GM19438 (cell line): Measurements from ENCODE around the gene MIOX.

Experiments used
- ATAC-seq: cut with Tn5 transposase; IDR thresholded peaks from one replicate; pipeline ENCODE4 v1.9.1; 2021; ENCODE audit warnings: low read depth; ENCODE audit not compliant: unreplicated experiment

The MIOX gene

DNA sequence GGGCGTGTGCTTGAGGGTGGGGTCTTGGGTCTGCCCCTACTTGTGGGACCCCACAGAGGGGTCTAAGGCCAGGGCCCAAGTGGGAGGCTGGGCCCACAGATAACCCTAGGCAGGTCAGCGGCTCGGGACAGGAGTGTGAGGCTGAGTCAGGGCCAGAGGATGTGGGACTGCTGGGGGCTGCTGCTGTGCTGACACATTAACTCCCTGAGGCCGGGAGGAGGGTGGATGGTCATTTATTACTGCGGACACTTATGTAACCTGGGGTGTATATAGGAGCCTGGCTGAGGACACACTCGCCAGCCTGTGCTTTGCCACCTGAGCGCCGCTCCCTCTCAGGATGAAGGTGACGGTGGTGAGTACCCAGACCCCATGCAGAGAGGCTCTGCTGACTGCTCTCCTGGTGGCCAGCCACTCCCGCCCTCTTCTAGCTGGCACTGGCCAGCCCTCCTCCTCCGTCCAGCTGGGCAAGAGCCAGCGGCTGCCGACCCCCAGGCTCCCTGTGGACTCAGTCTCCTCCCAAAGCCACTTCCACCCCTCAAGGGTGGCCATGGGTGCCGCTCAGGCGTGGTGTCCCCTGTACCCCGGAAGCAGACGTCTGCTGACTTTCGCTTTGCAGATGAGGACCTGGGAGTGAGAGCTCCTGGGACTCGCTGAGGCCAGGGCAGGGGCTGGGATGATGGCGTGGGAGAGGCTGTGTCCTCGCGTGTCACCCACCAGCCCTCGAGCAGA is at the start of gene MIOX:
MIOX (plus strand) TSS at position 299 of the 729 bp plus-strand sequence; CDS start at position 338, 39 bp downstream.
- ATAC-seq, result no peak

DNA sequence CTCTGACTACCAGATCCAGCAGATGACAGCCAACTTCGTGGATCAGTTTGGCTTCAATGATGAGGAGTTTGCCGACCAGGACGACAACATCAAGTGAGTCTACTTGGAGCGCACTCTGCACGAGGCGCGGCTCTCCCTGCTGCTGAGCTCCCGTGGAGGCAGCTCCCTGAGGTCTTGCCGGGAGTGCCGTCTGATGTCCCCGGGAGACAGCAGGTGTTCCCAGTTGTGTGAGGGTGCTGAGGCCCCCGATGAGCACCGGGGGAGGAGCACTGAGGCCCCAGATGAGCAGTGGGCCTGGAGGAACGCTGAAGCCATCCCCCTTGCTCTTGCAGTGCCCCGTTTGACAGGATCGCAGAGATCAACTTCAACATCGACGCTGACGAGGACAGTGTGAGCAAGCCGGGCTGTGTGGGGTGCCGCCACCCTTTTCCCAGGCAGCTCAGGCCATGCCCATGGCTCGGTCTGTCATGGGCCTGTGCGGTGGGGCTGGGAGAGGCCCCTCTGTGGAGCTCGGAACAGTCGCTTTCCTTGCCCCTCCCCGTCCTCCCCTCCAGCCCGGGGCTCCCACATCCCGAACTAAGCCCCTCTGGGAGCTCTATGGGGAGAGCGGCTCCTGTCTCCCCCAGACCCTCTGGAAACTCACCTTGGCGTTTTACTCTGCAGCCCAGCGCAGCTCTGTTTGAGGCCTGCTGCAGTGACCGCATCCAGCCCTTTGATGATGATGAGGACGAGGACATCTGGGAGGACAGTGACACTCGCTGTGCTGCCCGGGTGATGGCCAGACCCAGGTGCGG is 49.0 kb upstream of the MIOX start:
- no peak for ATAC-seq

DNA sequence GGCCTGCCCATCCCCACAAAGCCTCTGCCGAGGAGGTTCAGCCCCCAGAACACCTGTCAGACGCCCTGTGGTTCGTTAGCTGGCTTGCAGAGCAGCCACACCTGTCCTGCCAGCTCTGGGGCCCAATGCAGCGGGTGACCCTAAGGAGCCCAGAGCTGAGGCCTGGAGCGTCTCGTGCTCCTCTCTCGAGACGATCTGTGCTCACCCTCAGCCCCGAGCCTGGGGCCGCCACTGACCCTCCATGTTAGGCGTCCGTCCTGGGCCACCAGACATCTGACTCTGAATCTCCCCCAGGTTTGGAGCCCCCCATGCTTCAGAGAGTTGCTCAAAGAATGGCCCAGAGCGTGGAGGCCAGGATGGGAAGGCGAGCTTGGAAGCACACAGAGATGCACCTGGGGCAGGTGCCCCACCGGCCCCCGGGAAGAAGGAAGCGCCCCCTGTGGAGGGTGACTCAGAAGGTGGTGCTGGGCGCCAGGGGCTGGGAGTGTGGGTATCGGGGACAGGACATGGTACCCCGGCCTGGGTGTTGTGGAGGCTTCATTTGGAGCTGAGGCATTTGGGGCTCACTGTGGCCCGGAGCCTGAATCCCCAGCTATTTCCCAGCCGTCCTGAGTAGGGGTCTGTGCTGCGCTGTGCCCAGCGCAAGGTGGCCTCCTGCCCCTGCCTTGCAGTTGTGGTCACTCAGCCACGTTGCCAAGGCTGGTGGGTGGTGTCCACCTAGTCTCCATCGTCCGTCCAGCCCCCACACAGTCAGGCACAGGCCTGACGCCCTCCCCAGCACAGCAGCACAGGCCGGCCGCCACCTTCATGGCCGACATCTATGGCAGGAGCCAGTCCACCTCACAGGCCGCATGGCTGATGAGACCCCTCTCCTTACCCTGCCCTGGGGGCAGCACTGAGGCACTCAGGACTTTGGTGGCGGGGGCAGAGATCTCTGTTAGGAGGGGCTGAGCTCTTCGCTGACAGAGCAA is 48.1 kb upstream of the MIOX start:
- ATAC-seq, result no peak

DNA sequence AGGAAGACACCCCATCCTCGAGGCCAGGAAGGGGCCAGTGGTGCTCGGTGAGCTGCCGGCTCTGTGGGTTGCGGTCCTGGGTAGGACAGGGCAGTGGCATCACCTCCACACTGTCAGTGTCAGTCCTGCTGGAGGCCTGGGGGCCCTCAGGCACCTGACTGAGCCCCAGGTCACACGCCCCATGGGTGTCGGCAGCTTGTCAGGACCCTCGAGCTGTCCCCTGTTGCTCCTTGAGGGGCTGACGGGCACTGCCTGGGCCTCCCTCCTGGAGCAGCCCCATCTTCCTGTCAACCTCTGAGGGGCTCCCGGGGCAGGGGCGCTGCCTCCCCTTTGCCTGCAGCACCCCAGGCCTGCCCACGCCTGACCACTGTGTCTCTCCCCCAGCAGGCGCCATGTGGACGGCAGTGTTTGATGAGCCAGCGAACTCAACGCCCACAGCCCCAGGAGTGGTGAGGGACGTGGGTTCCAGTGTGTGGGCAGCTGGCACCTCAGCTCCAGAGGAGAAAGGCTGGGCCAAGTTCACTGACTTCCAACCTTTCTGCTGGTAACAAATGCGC is 47.3 kb upstream of the MIOX start:
- ATAC-seq, result no peak

DNA sequence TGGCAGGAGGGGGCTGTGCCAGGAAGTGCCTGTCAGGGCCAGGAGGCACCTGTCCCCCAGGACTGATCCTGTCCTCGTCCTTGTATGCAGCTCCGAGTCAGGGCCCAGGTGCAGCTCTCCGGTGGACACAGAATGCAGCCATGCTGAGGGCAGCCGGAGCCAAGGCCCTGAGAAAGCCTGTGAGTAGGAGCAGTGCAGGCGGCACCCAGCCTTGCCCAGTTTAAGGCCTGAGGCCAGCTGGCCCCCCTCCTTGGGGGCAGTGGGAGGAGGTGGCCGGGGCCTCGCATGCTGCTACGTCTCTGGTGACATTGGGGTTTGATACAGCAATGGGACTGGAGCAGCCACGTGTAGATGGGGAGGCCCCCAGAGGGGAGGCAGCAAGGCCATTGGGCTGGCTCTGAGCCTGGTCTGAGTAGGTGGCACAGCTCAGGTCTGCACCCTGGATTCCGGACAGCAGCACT is 46.8 kb upstream of the MIOX start:
- no peak for ATAC-seq

DNA sequence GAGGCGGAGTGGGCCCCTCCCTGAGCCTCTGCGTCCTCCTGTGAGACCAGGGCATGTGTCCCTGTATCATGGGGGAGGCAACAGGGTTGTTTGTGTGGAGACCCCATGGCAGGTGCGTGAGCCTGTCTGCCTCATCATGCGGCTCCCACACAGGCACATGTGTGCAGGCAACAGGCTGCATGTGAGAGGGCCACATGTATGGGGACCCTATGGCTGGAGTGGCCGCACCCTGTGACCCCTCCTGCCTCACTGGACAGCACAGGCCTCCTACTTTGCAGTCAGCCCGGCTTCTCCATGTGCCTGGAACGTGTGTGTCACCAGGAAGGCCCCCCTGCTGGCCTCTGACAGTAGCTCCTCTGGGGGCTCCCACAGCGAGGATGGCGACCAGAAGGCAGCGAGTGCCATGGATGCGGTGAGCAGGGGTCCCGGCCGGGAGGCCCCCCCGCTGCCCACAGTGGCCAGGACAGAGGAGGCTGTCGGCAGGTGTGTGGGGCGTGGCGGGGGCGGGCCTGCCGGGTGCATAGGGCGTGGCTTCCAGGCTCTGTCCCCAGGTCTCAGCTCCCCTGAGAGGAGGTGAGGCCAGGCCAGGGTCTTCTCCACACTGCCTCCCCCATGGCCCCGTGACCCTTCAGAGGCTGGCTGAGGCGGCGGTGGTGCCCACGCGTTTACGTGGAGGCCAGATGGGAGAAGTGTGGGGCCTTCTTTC is 46.0 kb upstream of the MIOX start:
- ATAC-seq, result no peak

DNA sequence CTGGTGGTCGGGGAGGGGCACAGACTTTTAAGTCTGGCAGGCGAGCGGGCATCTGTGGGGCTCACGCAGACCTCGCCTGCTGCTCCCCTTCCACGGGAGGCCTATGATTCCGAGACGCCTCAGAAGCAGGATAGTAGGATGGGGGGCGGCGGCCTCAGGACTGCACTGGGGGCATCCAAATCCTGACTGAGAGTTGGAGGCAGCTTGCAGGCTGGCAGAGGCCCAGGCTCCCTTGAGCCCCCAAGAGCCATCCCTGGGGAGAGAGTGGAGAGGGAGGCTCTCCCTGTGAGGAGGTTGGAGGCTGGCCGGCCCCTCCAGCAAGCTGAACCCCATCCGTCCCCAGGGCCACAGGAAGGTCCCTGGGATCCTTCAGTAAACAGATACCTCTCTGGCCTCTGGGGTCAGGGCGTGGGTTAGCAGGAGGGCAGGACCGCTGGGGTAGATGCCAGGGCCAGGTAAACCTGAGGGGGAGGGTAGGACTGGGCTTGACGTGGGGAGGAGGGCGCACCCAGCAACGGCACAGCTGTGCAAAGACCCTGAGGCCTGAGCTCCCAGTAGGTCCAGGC is 45.1 kb upstream of the MIOX start:
- ATAC-seq, result no peak

DNA sequence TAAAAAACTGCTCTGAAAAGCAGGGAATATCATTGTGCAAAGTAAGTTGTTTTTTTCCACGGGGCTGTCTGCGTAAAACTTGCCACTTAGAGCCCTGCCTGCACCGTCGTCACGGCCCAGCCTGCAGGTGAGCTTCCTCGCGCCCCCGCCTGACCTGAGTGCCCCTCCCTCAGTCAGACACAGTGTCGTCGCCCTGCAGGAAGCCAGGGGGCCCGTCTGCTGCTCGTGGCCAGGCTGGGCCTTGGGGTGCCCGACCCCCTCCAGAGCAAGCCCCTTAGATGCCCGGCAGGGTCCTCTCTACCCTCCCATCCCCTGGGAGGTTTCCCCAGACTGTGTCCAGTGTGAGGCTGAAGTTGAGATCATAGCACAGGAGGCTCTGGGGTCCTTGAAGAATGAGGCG is 43.5 kb upstream of the MIOX start:
- ATAC-seq, result no peak

DNA sequence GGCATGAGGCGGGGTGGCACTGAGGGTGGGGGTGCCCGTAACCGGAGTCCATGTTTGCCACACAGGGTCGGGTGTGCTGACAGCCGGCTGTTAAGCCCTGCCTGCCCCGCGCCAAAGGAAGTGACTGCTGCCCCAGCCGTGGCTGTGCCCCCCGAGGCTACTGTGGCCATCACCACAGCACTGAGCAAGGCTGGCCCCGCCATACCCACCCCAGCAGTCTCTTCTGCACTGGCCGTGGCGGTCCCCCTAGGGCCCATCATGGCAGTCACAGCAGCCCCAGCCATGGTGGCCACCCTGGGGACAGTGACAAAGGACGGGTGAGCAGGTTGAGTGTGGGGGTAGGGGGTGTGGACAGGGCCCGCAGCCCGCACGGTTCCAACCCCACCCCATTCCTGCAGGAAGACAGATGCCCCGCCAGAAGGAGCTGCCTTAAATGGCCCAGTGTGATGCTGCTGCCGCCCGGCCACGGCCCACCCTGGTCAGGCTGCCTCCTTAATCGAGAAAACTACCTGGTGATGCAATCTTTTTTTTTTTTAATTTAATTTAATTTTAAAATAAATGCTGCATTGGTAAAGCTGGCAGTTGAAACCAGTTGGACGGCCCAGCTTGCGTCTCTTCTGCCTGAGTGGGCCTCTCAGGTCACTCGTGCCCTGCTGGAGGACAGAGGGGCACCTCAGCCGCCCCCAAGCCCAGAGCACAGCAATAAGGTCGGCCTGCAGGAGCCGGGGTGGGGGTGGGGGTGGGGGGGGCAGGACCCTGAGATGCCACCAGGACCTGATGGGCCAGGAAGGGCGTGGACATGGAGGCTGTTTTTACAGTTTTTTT is 42.6 kb upstream of the MIOX start:
- no peak for ATAC-seq

DNA sequence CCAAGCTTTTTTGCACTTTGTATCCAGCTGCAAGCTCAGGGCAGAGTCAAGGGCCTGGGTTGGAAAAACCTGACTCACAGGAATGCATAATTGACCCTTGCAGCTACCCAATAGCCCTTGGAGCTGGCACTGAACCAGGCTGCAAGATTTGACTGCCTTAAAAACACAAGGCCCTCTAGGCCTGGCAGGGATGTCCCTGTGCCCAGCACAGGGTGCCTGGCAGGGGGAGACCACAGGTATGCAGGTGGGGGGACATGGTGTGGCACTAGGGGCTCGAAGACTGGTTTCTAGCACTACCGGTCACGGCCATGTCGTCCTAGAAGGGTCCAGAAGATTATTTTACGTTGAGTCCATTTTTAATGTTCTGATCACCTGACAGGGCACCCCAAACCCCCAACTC is 42.0 kb upstream of the MIOX start:
- no peak for ATAC-seq

DNA sequence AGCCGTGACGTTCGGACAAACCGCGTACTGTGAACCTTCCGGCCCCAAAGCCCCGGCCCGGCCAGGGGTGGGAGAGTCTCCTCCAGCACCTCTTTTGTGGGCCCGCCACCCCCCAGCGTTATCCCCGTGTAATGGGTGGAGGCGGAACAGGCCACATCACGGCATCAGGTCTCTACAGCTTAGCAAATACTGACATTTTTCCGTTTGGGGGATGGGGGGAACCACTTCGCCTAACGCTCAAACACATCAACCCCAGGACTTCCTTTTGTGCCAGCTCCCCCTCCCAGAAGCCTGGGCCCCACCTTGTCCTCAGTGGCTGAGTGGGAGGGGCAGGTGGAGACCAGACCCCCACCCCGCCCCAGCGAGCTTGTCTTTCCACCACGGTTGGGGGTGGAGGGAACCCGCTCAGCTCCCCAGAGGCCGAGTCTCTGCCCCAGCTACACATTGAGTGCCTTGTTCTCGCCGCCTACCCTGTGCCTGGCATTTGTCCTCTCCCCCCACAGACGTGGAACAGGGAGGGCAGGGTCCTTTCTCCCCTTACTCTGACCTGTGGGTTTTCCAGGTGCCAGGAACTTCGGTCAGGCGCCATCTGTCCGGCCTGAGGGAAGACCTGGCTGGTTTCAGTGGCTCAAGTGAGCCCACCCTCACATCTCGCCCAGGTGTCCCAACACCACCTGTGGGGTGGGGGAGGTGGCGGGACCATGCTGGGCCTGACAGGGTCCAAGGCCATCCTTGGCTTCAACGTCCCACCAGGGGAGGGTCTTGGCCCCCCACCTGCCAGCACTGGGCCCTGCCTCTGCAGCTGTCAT is 41.4 kb upstream of the MIOX start:
- ATAC-seq, result no peak

DNA sequence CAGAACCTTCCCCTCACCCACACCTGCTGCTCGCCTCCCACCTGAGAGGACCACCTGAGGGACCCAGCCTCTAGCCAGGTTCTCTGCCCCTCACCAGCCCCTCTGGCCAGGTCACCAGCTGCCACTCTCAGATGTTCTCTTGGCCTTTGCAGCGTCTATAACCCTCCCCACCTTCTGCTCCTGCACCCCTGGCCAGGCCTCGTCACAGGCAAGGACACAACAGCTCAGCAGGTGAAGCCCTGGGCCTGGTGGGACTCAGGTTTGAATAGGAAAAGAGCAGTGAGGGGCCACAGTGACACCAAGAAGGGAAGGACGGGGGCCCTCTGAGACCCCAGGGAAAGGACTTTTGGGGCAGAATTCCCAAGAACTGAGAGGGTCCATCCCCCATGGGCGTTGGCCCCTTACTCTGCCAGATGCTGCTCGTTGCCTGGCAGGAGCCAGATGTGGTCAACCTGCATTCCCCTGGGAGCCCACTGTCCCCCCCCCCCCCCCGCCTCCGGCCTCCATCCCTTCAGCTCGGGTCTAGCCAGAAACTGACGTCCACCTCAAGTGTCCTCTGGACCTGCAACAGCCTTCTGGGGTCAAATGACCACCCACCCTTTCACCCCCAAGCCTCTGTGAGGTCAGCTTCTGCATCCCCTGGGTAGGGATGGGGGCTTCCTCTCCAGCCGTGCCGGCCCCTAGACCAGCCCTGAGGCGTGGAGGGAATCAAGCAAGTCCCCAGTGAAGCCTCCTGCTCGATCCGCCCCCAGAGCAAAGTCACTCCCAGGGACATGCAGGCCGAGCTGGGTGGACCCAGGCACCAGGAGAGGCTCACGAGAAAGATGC is 40.6 kb upstream of the MIOX start:
- no peak for ATAC-seq

DNA sequence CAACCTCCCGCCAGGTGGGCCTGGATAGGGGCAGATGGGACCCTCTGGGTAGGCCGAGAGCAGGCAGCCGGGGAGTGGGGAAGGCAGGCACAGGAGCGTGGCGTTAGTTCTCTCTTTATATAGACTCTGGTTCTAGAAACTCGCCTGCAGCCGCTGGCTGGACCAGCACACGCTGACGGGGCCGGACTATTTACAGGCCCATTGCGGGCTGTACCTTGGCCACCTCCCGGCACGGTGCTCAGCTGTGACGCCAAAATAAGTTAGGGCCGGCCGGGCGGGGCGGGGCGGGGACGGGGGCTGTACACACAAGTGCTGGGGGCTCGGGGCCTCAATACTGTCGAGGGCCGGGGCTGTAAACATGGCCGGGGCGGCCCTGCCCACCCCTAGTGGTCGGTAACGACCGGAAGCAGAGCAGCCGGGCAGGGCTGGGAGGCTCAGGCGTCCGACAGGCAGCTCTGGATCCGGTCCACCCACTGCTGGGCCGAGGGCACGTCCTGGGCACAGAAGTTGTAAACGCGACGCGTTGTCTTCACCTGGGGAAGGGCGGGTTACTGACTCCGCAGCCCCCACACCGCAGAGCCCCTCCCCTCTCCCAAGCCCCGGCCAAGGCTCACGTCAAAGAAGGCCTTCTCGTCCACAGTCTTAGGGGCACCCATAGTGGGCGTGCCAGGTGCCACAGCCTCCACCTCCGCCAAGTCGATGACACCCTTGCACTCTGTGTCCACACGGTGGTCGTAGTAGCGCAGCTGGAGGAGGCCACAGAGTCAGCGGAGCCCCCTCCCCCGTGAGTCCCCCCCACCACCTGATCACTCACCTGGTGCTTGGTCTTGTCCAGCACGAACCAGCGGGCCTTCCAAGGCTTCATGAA is 39.7 kb upstream of the MIOX start:
- ATAC-seq, result no peak

DNA sequence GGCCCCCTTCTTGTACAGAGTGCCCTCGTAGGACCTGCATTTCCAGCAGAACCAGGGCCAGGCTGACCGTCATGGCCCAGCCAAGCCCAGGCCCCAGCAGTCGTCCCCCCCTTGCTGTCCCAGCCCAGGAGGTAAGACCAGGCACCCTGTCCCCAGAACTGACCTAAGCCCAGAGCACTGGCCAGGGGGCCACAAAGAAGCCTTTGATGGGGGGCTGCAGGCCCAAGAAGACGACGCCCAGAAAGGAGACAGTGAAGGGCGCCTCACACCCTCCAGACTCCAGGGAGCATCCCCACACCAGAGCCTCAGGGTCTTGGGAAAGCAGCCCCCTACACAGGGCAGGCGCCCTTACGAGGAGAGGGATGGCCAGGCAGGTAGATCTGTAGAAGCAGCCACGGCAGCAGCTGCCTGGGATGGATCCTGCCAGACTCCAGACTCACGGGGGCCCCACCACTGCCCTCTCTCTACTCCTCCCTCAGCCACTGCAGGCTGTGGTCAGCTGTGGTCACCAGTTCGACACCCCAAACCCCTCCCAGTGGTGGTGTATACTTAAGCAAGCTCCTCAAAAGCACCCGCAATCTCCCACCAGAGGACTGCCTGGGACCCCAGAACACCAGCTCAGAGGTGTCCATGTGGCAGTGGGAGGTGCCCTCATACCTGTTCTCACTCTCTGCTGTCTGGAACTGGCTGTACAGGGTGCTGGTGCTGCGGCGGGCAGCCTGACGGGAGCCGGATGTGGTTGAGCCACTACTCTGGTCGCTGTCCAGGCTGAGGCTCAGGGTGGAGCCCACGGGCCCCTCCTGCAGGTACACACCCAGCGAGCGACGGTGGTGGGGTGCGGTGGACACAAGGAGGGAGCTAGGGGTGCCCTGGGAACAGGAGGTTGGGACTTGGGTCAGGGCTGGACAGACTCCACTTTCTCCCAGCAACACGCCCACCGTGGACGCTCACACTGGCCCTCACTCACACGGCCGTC is 38.8 kb upstream of the MIOX start:
- ATAC-seq, result no peak

DNA sequence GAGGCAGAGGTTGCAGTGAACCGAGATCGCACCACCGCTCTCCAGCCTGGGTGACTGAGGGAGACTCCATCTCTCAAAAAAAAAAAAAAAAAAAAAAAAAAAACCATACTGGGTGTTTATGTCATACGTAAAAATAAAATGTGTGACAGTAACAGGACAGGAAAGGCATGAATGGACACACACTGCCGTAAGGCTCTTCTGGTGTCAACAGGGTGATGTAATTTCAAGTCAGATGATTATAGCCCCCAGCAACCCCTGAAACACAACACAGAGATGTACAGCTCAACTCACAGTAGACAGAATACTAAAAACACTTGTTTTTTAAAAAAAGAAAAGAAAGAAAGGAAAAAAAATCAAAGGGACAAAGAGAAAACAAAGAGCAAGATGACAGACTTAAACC is 34.0 kb upstream of the MIOX start:
- ATAC-seq, result no peak
